HG03469 (cell line): ENCODE data around the gene LPCAT1.
"Not testable (repeated sequence)": the region's sequence is repeated elsewhere in the genome, so short reads cannot be mapped to it uniquely, and the experiment has no call there.

Experiments
- ATAC-seq: cut with Tn5 transposase; IDR thresholded peaks from one replicate; pipeline ENCODE4 v1.9.1; 2021; ENCODE audit warnings: mild to moderate bottlenecking, moderate library complexity, moderate number of reproducible peaks; ENCODE audit not compliant: unreplicated experiment

Gene LPCAT1

GRCh38 chr5:1510151-1510561 lies 13.6 kb downstream of the LPCAT1 start:
- ATAC-seq = no peak

- no peak for ATAC-seq
These were observed 14.2 kb downstream of the LPCAT1 start for GRCh38 chr5:1509346-1510085.

GRCh38 chr5:1508659-1509290 lies 15.0 kb downstream of the LPCAT1 start:
- no peak for ATAC-seq

- no peak for ATAC-seq
These were observed 15.7 kb downstream of the LPCAT1 start for GRCh38 chr5:1507961-1508658.

GRCh38 chr5:1507457-1507856 lies 16.3 kb downstream of the LPCAT1 start:
- ATAC-seq = no peak

GRCh38 chr5:1507014-1507375 lies 16.8 kb downstream of the LPCAT1 start:
- no peak for ATAC-seq

GRCh38 chr5:1506242-1507013 lies 17.3 kb downstream of the LPCAT1 start:
- no peak for ATAC-seq

GRCh38 chr5:1505506-1506241 lies 18.1 kb downstream of the LPCAT1 start:
- ATAC-seq = no peak

- ATAC-seq = not testable (repeated sequence)
These were observed 18.7 kb downstream of the LPCAT1 start for GRCh38 chr5:1505089-1505488.

GRCh38 chr5:1504617-1505016 lies 19.1 kb downstream of the LPCAT1 start:
- ATAC-seq = no peak

GRCh38 chr5:1504069-1504595 lies 19.6 kb downstream of the LPCAT1 start:
- ATAC-seq = no peak

- ATAC-seq = no peak
These were observed 20.3 kb downstream of the LPCAT1 start for GRCh38 chr5:1503241-1504068.

- ATAC-seq = no peak
These were observed 21.0 kb downstream of the LPCAT1 start for GRCh38 chr5:1502737-1503120.

- ATAC-seq = no peak
These were observed 21.6 kb downstream of the LPCAT1 start for GRCh38 chr5:1502046-1502736.

- ATAC-seq = no peak
These were observed 22.3 kb downstream of the LPCAT1 start for GRCh38 chr5:1501372-1502045.

- no peak for ATAC-seq
These were observed 23.2 kb downstream of the LPCAT1 start for GRCh38 chr5:1500411-1501091.

GRCh38 chr5:1499851-1500250 lies 23.9 kb downstream of the LPCAT1 start:
- ATAC-seq = no peak
